HEK293 (cell line): ENCODE results near the gene MTUS2.

ENCODE experiments used
- ZBTB20 ChIP-seq: fragments of 450-650 bp; formaldehyde crosslinking; IDR thresholded peaks from 2 replicates; pipeline ENCODE4 v1.5.1; 2016; ENCODE audit warnings: missing biosample characterization, missing genetic modification characterization
- ZNF404 ChIP-seq: fragments of 450-650 bp; formaldehyde crosslinking; IDR thresholded peaks from 2 replicates; pipeline ENCODE4 v1.5.1; 2017; ENCODE audit warnings: missing biosample characterization, missing genetic modification characterization
- TF ChIP-seq, protein P1 (sequence below): fragments of 450-650 bp; formaldehyde crosslinking; IDR thresholded peaks from 2 replicates; pipeline ENCODE4 v1.5.1; 2016; ENCODE audit warnings: missing biosample characterization, missing genetic modification characterization
- TF ChIP-seq, protein P2 (sequence below): fragments of 450-650 bp; formaldehyde crosslinking; IDR thresholded peaks from 2 replicates; pipeline ENCODE4 v1.5.1; 2016; ENCODE audit warnings: missing biosample characterization, missing genetic modification characterization

DNA sequence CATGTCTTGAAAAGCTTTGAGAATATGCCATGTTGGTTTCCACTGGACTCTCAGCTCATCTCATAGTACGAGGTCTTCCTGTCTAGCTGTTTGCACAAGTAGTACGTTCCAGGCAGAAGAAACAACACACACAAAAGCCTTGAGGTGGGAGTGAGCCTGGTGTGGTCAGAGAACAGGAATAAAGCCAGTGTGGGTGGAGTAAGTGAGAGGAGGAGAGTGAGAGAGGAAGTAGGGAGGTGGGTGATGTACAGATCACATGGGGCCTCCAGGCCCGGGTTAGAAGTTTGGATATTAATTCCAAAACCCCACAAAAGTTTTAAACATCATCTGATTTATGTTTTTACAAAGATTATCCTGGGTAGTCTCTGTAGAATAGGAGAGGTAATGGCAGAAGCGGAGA, 230.6 kb downstream of the MTUS2 start:
- TF ChIP-seq, protein P1, sequence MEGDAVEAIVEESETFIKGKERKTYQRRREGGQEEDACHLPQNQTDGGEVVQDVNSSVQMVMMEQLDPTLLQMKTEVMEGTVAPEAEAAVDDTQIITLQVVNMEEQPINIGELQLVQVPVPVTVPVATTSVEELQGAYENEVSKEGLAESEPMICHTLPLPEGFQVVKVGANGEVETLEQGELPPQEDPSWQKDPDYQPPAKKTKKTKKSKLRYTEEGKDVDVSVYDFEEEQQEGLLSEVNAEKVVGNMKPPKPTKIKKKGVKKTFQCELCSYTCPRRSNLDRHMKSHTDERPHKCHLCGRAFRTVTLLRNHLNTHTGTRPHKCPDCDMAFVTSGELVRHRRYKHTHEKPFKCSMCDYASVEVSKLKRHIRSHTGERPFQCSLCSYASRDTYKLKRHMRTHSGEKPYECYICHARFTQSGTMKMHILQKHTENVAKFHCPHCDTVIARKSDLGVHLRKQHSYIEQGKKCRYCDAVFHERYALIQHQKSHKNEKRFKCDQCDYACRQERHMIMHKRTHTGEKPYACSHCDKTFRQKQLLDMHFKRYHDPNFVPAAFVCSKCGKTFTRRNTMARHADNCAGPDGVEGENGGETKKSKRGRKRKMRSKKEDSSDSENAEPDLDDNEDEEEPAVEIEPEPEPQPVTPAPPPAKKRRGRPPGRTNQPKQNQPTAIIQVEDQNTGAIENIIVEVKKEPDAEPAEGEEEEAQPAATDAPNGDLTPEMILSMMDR (tag by site-specific recombination), result no peak
- TF ChIP-seq ZNF404 (tag by site-specific recombination) (no peak), ZBTB20 (tag by site-specific recombination) (no peak)
- TF ChIP-seq, protein P2, sequence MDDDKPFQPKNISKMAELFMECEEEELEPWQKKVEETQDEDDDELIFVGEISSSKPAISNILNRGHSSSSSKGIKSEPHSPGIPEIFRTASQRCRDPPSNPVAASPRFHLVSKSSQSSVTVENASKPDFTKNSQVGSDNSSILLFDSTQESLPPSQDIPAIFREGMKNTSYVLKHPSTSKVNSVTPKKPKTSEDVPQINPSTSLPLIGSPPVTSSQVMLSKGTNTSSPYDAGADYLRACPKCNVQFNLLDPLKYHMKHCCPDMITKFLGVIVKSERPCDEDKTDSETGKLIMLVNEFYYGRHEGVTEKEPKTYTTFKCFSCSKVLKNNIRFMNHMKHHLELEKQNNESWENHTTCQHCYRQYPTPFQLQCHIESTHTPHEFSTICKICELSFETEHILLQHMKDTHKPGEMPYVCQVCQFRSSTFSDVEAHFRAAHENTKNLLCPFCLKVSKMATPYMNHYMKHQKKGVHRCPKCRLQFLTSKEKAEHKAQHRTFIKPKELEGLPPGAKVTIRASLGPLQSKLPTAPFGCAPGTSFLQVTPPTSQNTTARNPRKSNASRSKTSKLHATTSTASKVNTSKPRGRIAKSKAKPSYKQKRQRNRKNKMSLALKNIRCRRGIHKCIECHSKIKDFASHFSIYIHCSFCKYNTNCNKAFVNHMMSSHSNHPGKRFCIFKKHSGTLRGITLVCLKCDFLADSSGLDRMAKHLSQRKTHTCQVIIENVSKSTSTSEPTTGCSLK (tag by site-specific recombination), result no peak
